Measurements from ENCODE around the gene TGM5. TPM values are rescaled to one million over a fixed set of nuclear protein-coding genes. Genes with fewer than 3 reads are reported as not detected.

TGM5 gene
- total and polyA plus RNA-seq, 2 donors (not counting 1 experiment from before 2014, with no cell fraction given): 0.42 TPM; not detected in 1

- DNase-seq (no peak), ATAC-seq (ENCODE audit: low read depth) (no peak)
- ChIA-PET CTCF (interaction anchor here (1.0 kb wide), 1 partner anchor 27 kb away, joined by 3 read pairs; no protein-coding TSS in a partner anchor), POLR2A (no interaction called here)
- no peak overlapping the region for H2AFZ ChIP-seq (ENCODE audit: insufficient read depth, low read depth, low read length, poor library complexity, severe bottlenecking)
- Mint-ChIP-seq H3K9me3 (ENCODE audit: insufficient read depth) (no peaks in the 10 kb centered on the region), H3K27me3 (peaks cover 61% of the 10 kb centered on the region), H3K27ac (no peak overlapping the region), H3K4me1 (no peaks in the 10 kb centered on the region), H3K4me3 (no peak overlapping the region)
- H3K79me2 ChIP-seq (ENCODE audit: control insufficient read depth, insufficient read depth, low read length): no peaks in the 10 kb centered on the region
- H3K36me3 ChIP-seq (replicated peaks in 1 of 2; ENCODE audit: control extremely low read depth in 1 of 2, control insufficient read depth in 1 of 2, extremely low read depth in 1 of 2, insufficient read depth in 2 of 2, low read length in 1 of 2): no peaks in the 10 kb centered on the region
- H3K9me3 ChIP-seq (ENCODE audit: control extremely low read depth in 1 of 3, control insufficient read depth in 2 of 3, insufficient read depth in 1 of 3, low read length in 2 of 3): no peaks in the 10 kb centered on the region
- H4K20me1 ChIP-seq (ENCODE audit: control insufficient read depth, insufficient read depth, low read length, poor library complexity, severe bottlenecking): no peaks in the 10 kb centered on the region
- no peak overlapping the region for H3K4me2 ChIP-seq (replicated peaks; ENCODE audit: low read depth, low read length, poor library complexity, severe bottlenecking)
- TF ChIP-seq CTCF (IDR thresholded peaks at IDR 0.05): no peak
- no peak for TF ChIP-seq EZH2 (IDR thresholded peaks at IDR 0.05; ENCODE audit: borderline replicate concordance, insufficient read depth, low read depth, low read length, poor library complexity, severe bottlenecking)
- H3K4me3 ChIP-seq (ENCODE audit: control extremely low read depth in 1 of 5, extremely low read depth in 1 of 5, insufficient read depth in 1 of 5, low read depth in 2 of 5, low read length in 4 of 5): no peak overlapping the region
- intact Hi-C loops (cut with micrococcal nuclease): no loop called here
- WGBS (ENCODE audit: insufficient coverage): 87% methylated on average over 3 of the region's 4 CpGs
- no peak overlapping the region for H3K9ac ChIP-seq (ENCODE audit: low read length)
- no peaks in the 10 kb centered on the region for H3K4me1 ChIP-seq (ENCODE audit: control insufficient read depth in 2 of 2, insufficient read depth in 2 of 2, low read length in 2 of 2)
- H3K27ac ChIP-seq (ENCODE audit: low read length in 2 of 2): no peak overlapping the region
- H3K27me3 ChIP-seq (replicated peaks in 1 of 4; ENCODE audit: control extremely low read depth in 1 of 4, control insufficient read depth in 3 of 4, insufficient read depth in 4 of 4, low read length in 3 of 4): peaks cover 0 to 27% (median 9%) of the 10 kb centered on the region in 4 experiments
Observed at GRCh38 chr15:43312378-43312777, 45.6 kb upstream of the TGM5 start.

DNA sequence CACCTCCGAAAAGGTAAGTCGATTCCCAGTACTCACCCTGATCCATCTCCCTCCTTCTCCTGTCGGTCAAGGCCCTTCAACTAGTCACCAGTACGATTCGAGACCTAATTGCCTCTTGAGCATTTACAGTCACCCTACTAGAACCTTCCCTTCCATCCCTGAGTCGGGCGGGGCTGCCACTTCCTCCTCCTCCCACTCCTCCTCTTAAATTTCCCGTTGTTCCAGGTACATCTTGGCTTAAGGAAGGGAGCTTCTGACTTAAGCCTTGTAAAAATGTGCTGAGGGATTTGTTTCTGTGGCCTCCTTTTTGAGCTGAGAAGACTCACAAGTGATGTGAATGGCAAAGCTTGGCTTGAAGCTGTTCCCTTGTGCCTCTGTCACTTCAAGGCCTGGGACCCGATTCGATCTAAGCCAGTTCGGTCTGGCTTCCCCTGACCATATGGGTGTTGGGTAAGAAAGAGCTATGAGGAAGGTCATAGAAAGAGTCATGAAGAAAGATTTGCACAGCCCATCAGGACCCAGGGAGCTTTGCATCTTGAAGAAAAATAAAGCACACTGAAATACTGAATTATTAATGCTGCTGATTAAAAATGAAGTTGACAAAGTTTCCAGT is 35.6 kb upstream of the TGM5 start, which contains the start of gene TGM7:
TSS of gene TGM7 (minus strand) at position 51 of the 613 bp plus-strand sequence.
- H3K36me3 ChIP-seq (replicated peaks in 1 of 2; ENCODE audit: control extremely low read depth in 1 of 2, control insufficient read depth in 1 of 2, extremely low read depth in 1 of 2, insufficient read depth in 2 of 2, low read length in 1 of 2): no peaks in the 10 kb centered on the region
- H3K4me1 Mint-ChIP-seq: no peaks in the 10 kb centered on the region
- peaks cover 43% of the 10 kb centered on the region for H3K27me3 Mint-ChIP-seq
- H3K4me3 Mint-ChIP-seq: no peak within 1 kb of the TSS
- H3K9me3 ChIP-seq (ENCODE audit: control extremely low read depth in 1 of 3, control insufficient read depth in 2 of 3, insufficient read depth in 1 of 3, low read length in 2 of 3): no peaks in the 10 kb centered on the region
- no peak within 1 kb of the TSS for H3K4me2 ChIP-seq (replicated peaks; ENCODE audit: low read depth, low read length, poor library complexity, severe bottlenecking)
- intact Hi-C loops (cut with micrococcal nuclease): no loop called here
- no peak for ATAC-seq (ENCODE audit: low read depth)
- ChIA-PET POLR2A (no interaction called here), CTCF (interaction anchor here (0.6 to 3.4 kb wide), 3 partner anchors 17 to 77 kb away, joined by 3 to 10 read pairs (median 5); no protein-coding TSS in a partner anchor)
- no peak within 1 kb of the TSS for H3K9ac ChIP-seq (ENCODE audit: low read length)
- H3K79me2 ChIP-seq (ENCODE audit: control insufficient read depth, insufficient read depth, low read length): no peaks in the 10 kb centered on the region
- H3K9me3 Mint-ChIP-seq (ENCODE audit: insufficient read depth): no peaks in the 10 kb centered on the region
- H3K4me1 ChIP-seq (ENCODE audit: control insufficient read depth in 2 of 2, insufficient read depth in 2 of 2, low read length in 2 of 2): no peaks in the 10 kb centered on the region
- no peaks in the 10 kb centered on the region for H4K20me1 ChIP-seq (ENCODE audit: control insufficient read depth, insufficient read depth, low read length, poor library complexity, severe bottlenecking)
- H3K27ac ChIP-seq (ENCODE audit: low read length in 2 of 2): no peak within 1 kb of the TSS
- WGBS (ENCODE audit: insufficient coverage): 93% methylated on average over 8 of the region's 11 CpGs
- DNase-seq: no peak
- H3K27me3 ChIP-seq (replicated peaks in 1 of 4; ENCODE audit: control extremely low read depth in 1 of 4, control insufficient read depth in 3 of 4, insufficient read depth in 4 of 4, low read length in 3 of 4): peaks cover 0 to 13% (median 4%) of the 10 kb centered on the region in 4 experiments
- no peak within 1 kb of the TSS for H2AFZ ChIP-seq (ENCODE audit: insufficient read depth, low read depth, low read length, poor library complexity, severe bottlenecking)
- H3K4me3 ChIP-seq (ENCODE audit: control extremely low read depth in 1 of 5, extremely low read depth in 1 of 5, insufficient read depth in 1 of 5, low read depth in 2 of 5, low read length in 4 of 5): no peak within 1 kb of the TSS
- TF ChIP-seq CTCF (IDR thresholded peaks at IDR 0.05): no peak
- no peak for TF ChIP-seq EZH2 (IDR thresholded peaks at IDR 0.05; ENCODE audit: borderline replicate concordance, insufficient read depth, low read depth, low read length, poor library complexity, severe bottlenecking)
- no peak within 1 kb of the TSS for H3K27ac Mint-ChIP-seq
